WTC11 (cell line): Measurements from ENCODE around the gene BROX.

Experiments used
- NR3C1 ChIP-seq: sonication (generic); formaldehyde crosslinking; conservative IDR thresholded peaks from 2 replicates; pipeline ENCODE4 v1.8.1; 2023; ENCODE audit warnings: low read depth, mild to moderate bottlenecking, missing genetic modification reagents
- RELA ChIP-seq: sonication (generic); formaldehyde crosslinking; IDR thresholded peaks from 2 replicates; pipeline ENCODE4 v1.8.1; 2022; ENCODE audit warnings: missing genetic modification reagents, mild to moderate bottlenecking, borderline replicate concordance
- RORB ChIP-seq: fragments of 250-450 bp; sonication (Bioruptor Pico); IDR thresholded peaks from 2 replicates; pipeline ENCODE4 v1.9.0; 2021; ENCODE audit warnings: mild to moderate bottlenecking
- SOX15 ChIP-seq: fragments of 250-450 bp; sonication (Bioruptor Pico); IDR thresholded peaks from 2 replicates; pipeline ENCODE4 v1.9.0; 2021; ENCODE audit warnings: mild to moderate bottlenecking
- SP1 ChIP-seq: sonication (generic); formaldehyde crosslinking; conservative IDR thresholded peaks from 2 replicates; pipeline ENCODE4 v1.8.1; 2022; ENCODE audit warnings: missing genetic modification reagents
- TF ChIP-seq, protein P1 (sequence below): fragments of 200-600 bp; IDR thresholded peaks from 2 replicates; pipeline ENCODE4 v1.8.0; 2022; ENCODE audit warnings: antibody characterized with exemption
- TF ChIP-seq, protein P2 (sequence below): sonication (generic); formaldehyde crosslinking; IDR thresholded peaks from 2 replicates; pipeline ENCODE4 v1.8.1; 2022; ENCODE audit warnings: mild to moderate bottlenecking, moderate library complexity, missing genetic modification reagents
- TF ChIP-seq, protein P3 (sequence below): fragments of 250-450 bp; sonication (Bioruptor Pico); IDR thresholded peaks from 2 replicates; pipeline ENCODE4 v1.8.0; 2021; ENCODE audit warnings: mild to moderate bottlenecking
- TF ChIP-seq, protein P4 (sequence below): sonication (generic); formaldehyde crosslinking; IDR thresholded peaks from 2 replicates; pipeline ENCODE4 v1.8.1; 2023; ENCODE audit warnings: mild to moderate bottlenecking, missing genetic modification reagents, moderate library complexity
- TF ChIP-seq, protein P5 (sequence below): sonication (generic); formaldehyde crosslinking; IDR thresholded peaks from 2 replicates; pipeline ENCODE4 v1.8.1; 2022; ENCODE audit warnings: low read depth, mild to moderate bottlenecking, moderate library complexity, missing genetic modification reagents, borderline replicate concordance
- TF ChIP-seq, protein P6 (sequence below): sonication (generic); formaldehyde crosslinking; IDR thresholded peaks from 2 replicates; pipeline ENCODE4 v1.8.0; 2022; ENCODE audit warnings: mild to moderate bottlenecking, missing genetic modification reagents
- TF ChIP-seq, protein P7 (sequence below): sonication (generic); formaldehyde crosslinking; IDR thresholded peaks from 2 replicates; pipeline ENCODE4 v1.8.0; 2022; ENCODE audit warnings: mild to moderate bottlenecking, missing genetic modification reagents
- TF ChIP-seq, protein P8 (sequence below): sonication (generic); formaldehyde crosslinking; IDR thresholded peaks from 2 replicates; pipeline ENCODE4 v1.8.1; 2023; ENCODE audit warnings: mild to moderate bottlenecking, missing genetic modification reagents, moderate library complexity

DNA sequence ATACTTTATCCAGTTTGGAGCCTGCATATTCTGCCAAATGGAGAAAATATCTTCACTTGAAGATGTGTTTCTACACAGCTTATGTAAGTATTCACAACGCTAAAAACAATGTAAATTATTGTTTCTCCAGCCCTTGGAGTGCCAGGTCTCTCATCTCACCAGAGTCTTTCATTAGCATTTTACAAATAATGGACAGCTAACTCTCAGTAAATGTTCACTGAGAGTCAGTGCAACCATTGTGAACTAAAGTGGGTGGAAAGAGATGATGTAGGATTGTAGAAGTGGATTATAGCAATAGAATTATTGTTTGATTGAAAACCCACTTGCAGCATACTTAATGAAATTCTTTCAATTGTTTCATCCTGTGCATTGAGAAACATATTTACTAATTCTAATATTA lies 16.4 kb downstream of the BROX start:
- TF ChIP-seq, protein P1, sequence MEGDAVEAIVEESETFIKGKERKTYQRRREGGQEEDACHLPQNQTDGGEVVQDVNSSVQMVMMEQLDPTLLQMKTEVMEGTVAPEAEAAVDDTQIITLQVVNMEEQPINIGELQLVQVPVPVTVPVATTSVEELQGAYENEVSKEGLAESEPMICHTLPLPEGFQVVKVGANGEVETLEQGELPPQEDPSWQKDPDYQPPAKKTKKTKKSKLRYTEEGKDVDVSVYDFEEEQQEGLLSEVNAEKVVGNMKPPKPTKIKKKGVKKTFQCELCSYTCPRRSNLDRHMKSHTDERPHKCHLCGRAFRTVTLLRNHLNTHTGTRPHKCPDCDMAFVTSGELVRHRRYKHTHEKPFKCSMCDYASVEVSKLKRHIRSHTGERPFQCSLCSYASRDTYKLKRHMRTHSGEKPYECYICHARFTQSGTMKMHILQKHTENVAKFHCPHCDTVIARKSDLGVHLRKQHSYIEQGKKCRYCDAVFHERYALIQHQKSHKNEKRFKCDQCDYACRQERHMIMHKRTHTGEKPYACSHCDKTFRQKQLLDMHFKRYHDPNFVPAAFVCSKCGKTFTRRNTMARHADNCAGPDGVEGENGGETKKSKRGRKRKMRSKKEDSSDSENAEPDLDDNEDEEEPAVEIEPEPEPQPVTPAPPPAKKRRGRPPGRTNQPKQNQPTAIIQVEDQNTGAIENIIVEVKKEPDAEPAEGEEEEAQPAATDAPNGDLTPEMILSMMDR, result no peak
- TF ChIP-seq RELA (CRISPR knock-in tag) (no peak), SP1 (no peak), RORB (CRISPR knock-in tag) (no peak), SOX15 (no peak), NR3C1 (CRISPR knock-in tag) (no peak)
- TF ChIP-seq, protein P2, sequence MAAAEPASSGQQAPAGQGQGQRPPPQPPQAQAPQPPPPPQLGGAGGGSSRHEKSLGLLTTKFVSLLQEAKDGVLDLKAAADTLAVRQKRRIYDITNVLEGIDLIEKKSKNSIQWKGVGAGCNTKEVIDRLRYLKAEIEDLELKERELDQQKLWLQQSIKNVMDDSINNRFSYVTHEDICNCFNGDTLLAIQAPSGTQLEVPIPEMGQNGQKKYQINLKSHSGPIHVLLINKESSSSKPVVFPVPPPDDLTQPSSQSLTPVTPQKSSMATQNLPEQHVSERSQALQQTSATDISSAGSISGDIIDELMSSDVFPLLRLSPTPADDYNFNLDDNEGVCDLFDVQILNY (CRISPR knock-in tag), result no peak
- TF ChIP-seq, protein P3, sequence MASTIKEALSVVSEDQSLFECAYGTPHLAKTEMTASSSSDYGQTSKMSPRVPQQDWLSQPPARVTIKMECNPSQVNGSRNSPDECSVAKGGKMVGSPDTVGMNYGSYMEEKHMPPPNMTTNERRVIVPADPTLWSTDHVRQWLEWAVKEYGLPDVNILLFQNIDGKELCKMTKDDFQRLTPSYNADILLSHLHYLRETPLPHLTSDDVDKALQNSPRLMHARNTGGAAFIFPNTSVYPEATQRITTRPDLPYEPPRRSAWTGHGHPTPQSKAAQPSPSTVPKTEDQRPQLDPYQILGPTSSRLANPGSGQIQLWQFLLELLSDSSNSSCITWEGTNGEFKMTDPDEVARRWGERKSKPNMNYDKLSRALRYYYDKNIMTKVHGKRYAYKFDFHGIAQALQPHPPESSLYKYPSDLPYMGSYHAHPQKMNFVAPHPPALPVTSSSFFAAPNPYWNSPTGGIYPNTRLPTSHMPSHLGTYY (CRISPR knock-in tag), result no peak
- TF ChIP-seq, protein P4, sequence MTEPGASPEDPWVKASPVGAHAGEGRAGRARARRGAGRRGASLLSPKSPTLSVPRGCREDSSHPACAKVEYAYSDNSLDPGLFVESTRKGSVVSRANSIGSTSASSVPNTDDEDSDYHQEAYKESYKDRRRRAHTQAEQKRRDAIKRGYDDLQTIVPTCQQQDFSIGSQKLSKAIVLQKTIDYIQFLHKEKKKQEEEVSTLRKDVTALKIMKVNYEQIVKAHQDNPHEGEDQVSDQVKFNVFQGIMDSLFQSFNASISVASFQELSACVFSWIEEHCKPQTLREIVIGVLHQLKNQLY, result no peak
- TF ChIP-seq, protein P5, sequence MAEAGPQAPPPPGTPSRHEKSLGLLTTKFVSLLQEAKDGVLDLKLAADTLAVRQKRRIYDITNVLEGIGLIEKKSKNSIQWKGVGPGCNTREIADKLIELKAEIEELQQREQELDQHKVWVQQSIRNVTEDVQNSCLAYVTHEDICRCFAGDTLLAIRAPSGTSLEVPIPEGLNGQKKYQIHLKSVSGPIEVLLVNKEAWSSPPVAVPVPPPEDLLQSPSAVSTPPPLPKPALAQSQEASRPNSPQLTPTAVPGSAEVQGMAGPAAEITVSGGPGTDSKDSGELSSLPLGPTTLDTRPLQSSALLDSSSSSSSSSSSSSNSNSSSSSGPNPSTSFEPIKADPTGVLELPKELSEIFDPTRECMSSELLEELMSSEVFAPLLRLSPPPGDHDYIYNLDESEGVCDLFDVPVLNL (CRISPR knock-in tag), result no peak
- TF ChIP-seq, protein P6, sequence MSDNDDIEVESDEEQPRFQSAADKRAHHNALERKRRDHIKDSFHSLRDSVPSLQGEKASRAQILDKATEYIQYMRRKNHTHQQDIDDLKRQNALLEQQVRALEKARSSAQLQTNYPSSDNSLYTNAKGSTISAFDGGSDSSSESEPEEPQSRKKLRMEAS (CRISPR knock-in tag), result no peak
- TF ChIP-seq, protein P7, sequence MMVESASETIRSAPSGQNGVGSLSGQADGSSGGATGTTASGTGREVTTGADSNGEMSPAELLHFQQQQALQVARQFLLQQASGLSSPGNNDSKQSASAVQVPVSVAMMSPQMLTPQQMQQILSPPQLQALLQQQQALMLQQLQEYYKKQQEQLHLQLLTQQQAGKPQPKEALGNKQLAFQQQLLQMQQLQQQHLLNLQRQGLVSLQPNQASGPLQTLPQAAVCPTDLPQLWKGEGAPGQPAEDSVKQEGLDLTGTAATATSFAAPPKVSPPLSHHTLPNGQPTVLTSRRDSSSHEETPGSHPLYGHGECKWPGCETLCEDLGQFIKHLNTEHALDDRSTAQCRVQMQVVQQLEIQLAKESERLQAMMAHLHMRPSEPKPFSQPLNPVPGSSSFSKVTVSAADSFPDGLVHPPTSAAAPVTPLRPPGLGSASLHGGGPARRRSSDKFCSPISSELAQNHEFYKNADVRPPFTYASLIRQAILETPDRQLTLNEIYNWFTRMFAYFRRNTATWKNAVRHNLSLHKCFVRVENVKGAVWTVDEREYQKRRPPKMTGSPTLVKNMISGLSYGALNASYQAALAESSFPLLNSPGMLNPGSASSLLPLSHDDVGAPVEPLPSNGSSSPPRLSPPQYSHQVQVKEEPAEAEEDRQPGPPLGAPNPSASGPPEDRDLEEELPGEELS (CRISPR knock-in tag), result no peak
- TF ChIP-seq, protein P8, sequence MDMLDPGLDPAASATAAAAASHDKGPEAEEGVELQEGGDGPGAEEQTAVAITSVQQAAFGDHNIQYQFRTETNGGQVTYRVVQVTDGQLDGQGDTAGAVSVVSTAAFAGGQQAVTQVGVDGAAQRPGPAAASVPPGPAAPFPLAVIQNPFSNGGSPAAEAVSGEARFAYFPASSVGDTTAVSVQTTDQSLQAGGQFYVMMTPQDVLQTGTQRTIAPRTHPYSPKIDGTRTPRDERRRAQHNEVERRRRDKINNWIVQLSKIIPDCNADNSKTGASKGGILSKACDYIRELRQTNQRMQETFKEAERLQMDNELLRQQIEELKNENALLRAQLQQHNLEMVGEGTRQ (CRISPR knock-in tag), result no peak
